ENCODE data around the gene KCNJ4.
"Not testable (repeated sequence)": the region's sequence is repeated elsewhere in the genome, so short reads cannot be mapped to it uniquely, and the experiment has no call there.

Gene KCNJ4

GRCh38 chr22:38482662-38483308, 27.8 kb upstream of the KCNJ4 start:
- Histone ChIP-seq H3K4me1 (ENCODE audit: insufficient read depth, low read length) (no peaks in the 10 kb centered on the region), H3K9ac (ENCODE audit: low read depth, low read length) (no peak overlapping the region), H3K9me3 (ENCODE audit: control insufficient read depth, insufficient read depth, low read length) (no peaks in the 10 kb centered on the region), H3K36me3 (ENCODE audit: insufficient read depth, low read length) (peaks cover 58% of the 10 kb centered on the region)

- Histone ChIP-seq H3K9me3 (ENCODE audit: control insufficient read depth, insufficient read depth, low read length) (no peaks in the 10 kb centered on the region), H3K36me3 (ENCODE audit: insufficient read depth, low read length) (peaks cover 54% of the 10 kb centered on the region), H3K9ac (ENCODE audit: low read depth, low read length) (no peak overlapping the region), H3K4me1 (ENCODE audit: insufficient read depth, low read length) (no peaks in the 10 kb centered on the region)
Observed at GRCh38 chr22:38481871-38482332, 26.9 kb upstream of the KCNJ4 start.

GRCh38 chr22:38481162-38481870, 26.3 kb upstream of the KCNJ4 start:
- Histone ChIP-seq H3K36me3 (ENCODE audit: insufficient read depth, low read length) (peaks cover 48% of the 10 kb centered on the region), H3K4me1 (ENCODE audit: insufficient read depth, low read length) (no peaks in the 10 kb centered on the region), H3K9me3 (ENCODE audit: control insufficient read depth, insufficient read depth, low read length) (no peaks in the 10 kb centered on the region)

GRCh38 chr22:38479096-38479837, 24.3 kb upstream of the KCNJ4 start:
- Histone ChIP-seq H3K9me3 (ENCODE audit: control insufficient read depth, insufficient read depth, low read length) (no peaks in the 10 kb centered on the region), H3K9ac (ENCODE audit: low read depth, low read length) (no peak overlapping the region), H3K4me1 (ENCODE audit: insufficient read depth, low read length) (peaks cover under 1% of the 10 kb centered on the region; the same call in 1 of the 2 replicates), H3K36me3 (ENCODE audit: insufficient read depth, low read length) (peaks cover 33% of the 10 kb centered on the region)

More at GRCh38 chr22:38481162-38481870, 26.3 kb upstream of the KCNJ4 start:
- no peak overlapping the region for H3K9ac ChIP-seq (ENCODE audit: low read depth, low read length)

- Histone ChIP-seq H3K36me3 (ENCODE audit: insufficient read depth, low read length) (peaks cover 18% of the 10 kb centered on the region), H3K9ac (ENCODE audit: low read depth, low read length) (no peak overlapping the region), H3K9me3 (ENCODE audit: control insufficient read depth, insufficient read depth, low read length) (no peaks in the 10 kb centered on the region), H3K4me1 (ENCODE audit: insufficient read depth, low read length) (peaks cover 4% of the 10 kb centered on the region; the same call in 1 of the 2 replicates)
Observed at GRCh38 chr22:38477585-38477984, 22.6 kb upstream of the KCNJ4 start.

- Histone ChIP-seq H3K9ac (ENCODE audit: low read depth, low read length) (no peak overlapping the region), H3K4me1 (ENCODE audit: insufficient read depth, low read length) (peaks cover 4% of the 10 kb centered on the region; the same call in 1 of the 2 replicates), H3K9me3 (ENCODE audit: control insufficient read depth, insufficient read depth, low read length) (no peaks in the 10 kb centered on the region), H3K36me3 (ENCODE audit: insufficient read depth, low read length) (no peaks in the 10 kb centered on the region)
Observed at GRCh38 chr22:38474003-38474607, 19.1 kb upstream of the KCNJ4 start.

- H3K36me3 ChIP-seq (ENCODE audit: insufficient read depth, low read length), result no peaks in the 10 kb centered on the region
- no peak overlapping the region for H3K9ac ChIP-seq (ENCODE audit: low read depth, low read length)
Observed at GRCh38 chr22:38471237-38471636, 16.2 kb upstream of the KCNJ4 start.

GRCh38 chr22:38470179-38470578, 15.2 kb upstream of the KCNJ4 start:
- not testable (repeated sequence) for H3K36me3 ChIP-seq (ENCODE audit: insufficient read depth, low read length); H3K4me1 ChIP-seq (ENCODE audit: insufficient read depth, low read length); H3K9ac ChIP-seq (ENCODE audit: low read depth, low read length); H3K9me3 ChIP-seq (ENCODE audit: control insufficient read depth, insufficient read depth, low read length)

More at GRCh38 chr22:38471237-38471636, 16.2 kb upstream of the KCNJ4 start:
- Histone ChIP-seq H3K4me1 (ENCODE audit: insufficient read depth, low read length) (peaks cover 6% of the 10 kb centered on the region; the same call in 1 of the 2 replicates), H3K9me3 (ENCODE audit: control insufficient read depth, insufficient read depth, low read length) (no peaks in the 10 kb centered on the region)

- H3K9me3 ChIP-seq (ENCODE audit: control insufficient read depth, insufficient read depth, low read length), result no peaks in the 10 kb centered on the region
- no peak overlapping the region for H3K9ac ChIP-seq (ENCODE audit: low read depth, low read length)
- H3K36me3 ChIP-seq (ENCODE audit: insufficient read depth, low read length), result no peaks in the 10 kb centered on the region
- H3K4me1 ChIP-seq (ENCODE audit: insufficient read depth, low read length), result peaks cover 6% of the 10 kb centered on the region; the same call in 1 of the 2 replicates
Observed at GRCh38 chr22:38469306-38469781, 14.3 kb upstream of the KCNJ4 start.

- H3K36me3 ChIP-seq (ENCODE audit: insufficient read depth, low read length), result no peaks in the 10 kb centered on the region
- H3K9me3 ChIP-seq (ENCODE audit: control insufficient read depth, insufficient read depth, low read length), result no peaks in the 10 kb centered on the region
- H3K4me1 ChIP-seq (ENCODE audit: insufficient read depth, low read length), result peaks cover 9% of the 10 kb centered on the region
- peak overlapping the region; percentile 69 for H3K9ac ChIP-seq (ENCODE audit: low read depth, low read length)
Observed at GRCh38 chr22:38468443-38469305, 13.7 kb upstream of the KCNJ4 start.

GRCh38 chr22:38467904-38468442, 13.0 kb upstream of the KCNJ4 start, which contains the start of gene KDELR3:
TSS of gene KDELR3 (plus strand) at chr22:38468096. CDS start at chr22:38468234, 138 bp downstream.
- H3K9ac ChIP-seq (ENCODE audit: low read depth, low read length), result peak within 1 kb of the TSS; percentile 69
- H3K9me3 ChIP-seq (ENCODE audit: control insufficient read depth, insufficient read depth, low read length), result no peaks in the 10 kb centered on the region
- H3K4me1 ChIP-seq (ENCODE audit: insufficient read depth, low read length), result peaks cover 13% of the 10 kb centered on the region

GRCh38 chr22:38467438-38467903, 12.5 kb upstream of the KCNJ4 start:
- H3K4me1 ChIP-seq (ENCODE audit: insufficient read depth, low read length), result peaks cover 14% of the 10 kb centered on the region
- peak overlapping the region; percentile 69; the same call in 1 of the 2 replicates for H3K9ac ChIP-seq (ENCODE audit: low read depth, low read length)
- no peaks in the 10 kb centered on the region for H3K36me3 ChIP-seq (ENCODE audit: insufficient read depth, low read length)
- H3K9me3 ChIP-seq (ENCODE audit: control insufficient read depth, insufficient read depth, low read length), result no peaks in the 10 kb centered on the region

More at GRCh38 chr22:38467904-38468442, 13.0 kb upstream of the KCNJ4 start, which contains the start of gene KDELR3:
- no peaks in the 10 kb centered on the region for H3K36me3 ChIP-seq (ENCODE audit: insufficient read depth, low read length)

Data from ES-I3 (cell line).